ENCODE data around the gene DGKB. TPM values are rescaled to one million over a fixed set of nuclear protein-coding genes. Genes with fewer than 3 reads are reported as not detected.
"Not testable (repeated sequence)": the region's sequence is repeated elsewhere in the genome, so short reads cannot be mapped to it uniquely, and the experiment has no call there.

The DGKB gene
- total RNA-seq, 4 donors from 2014 or later = 0.07 to 0.95 (median 0.34) TPM

- H3K27ac ChIP-seq = no peak overlapping the region
- DNase-seq (no peak), ATAC-seq (no peak)
- H3K36me3 ChIP-seq = no peaks in the 10 kb centered on the region
- H3K9me3 ChIP-seq = no peaks in the 10 kb centered on the region
- TF ChIP-seq POLR2A (IDR thresholded peaks at IDR 0.05) = no peak
- no peak for TF ChIP-seq CTCF (IDR thresholded peaks at IDR 0.05 in 4 of 5, conservative IDR thresholded peaks at IDR 0.05 in 1 of 5)
- in situ Hi-C loops (cut with MboI; ENCODE audit: low sequenced_read_pairs in 4 of 4) (no loop called here), intact Hi-C loops (cut with DNase I; ENCODE audit: low total_unique reads) (no loop called here)
- no peak overlapping the region for H3K4me3 ChIP-seq
- no peaks in the 10 kb centered on the region for H3K4me1 ChIP-seq
- no peaks in the 10 kb centered on the region for H3K27me3 ChIP-seq
Observed at GRCh38 chr7:14287398-14287797, 615.2 kb downstream of the DGKB start.

- ATAC-seq = no peak
- H3K4me1 ChIP-seq = no peaks in the 10 kb centered on the region
- DNase-seq = no peak
- H3K27me3 ChIP-seq = no peaks in the 10 kb centered on the region
- H3K36me3 ChIP-seq = no peaks in the 10 kb centered on the region
- in situ Hi-C loops (cut with MboI; ENCODE audit: low sequenced_read_pairs in 4 of 4) = no loop called here
- no peak overlapping the region for H3K27ac ChIP-seq
- intact Hi-C loops (cut with DNase I; ENCODE audit: low total_unique reads) = no loop called here
- TF ChIP-seq POLR2A (IDR thresholded peaks at IDR 0.05) = no peak
- TF ChIP-seq CTCF (IDR thresholded peaks at IDR 0.05 in 4 of 5, conservative IDR thresholded peaks at IDR 0.05 in 1 of 5) = no peak
- no peak overlapping the region for H3K4me3 ChIP-seq
- no peaks in the 10 kb centered on the region for H3K9me3 ChIP-seq
Observed at GRCh38 chr7:14286036-14286435, 616.5 kb downstream of the DGKB start.

GRCh38 chr7:14279065-14279871, 623.3 kb downstream of the DGKB start:
- H3K27me3 ChIP-seq; intact Hi-C loops (cut with DNase I; ENCODE audit: low total_unique reads); in situ Hi-C loops (cut with MboI; ENCODE audit: low sequenced_read_pairs in 4 of 4); ATAC-seq; H3K9me3 ChIP-seq; H3K4me1 ChIP-seq; H3K4me3 ChIP-seq; DNase-seq; H3K36me3 ChIP-seq; H3K27ac ChIP-seq: not testable (repeated sequence)

GRCh38 chr7:14275356-14275755, 627.2 kb downstream of the DGKB start:
- no peak for TF ChIP-seq POLR2A (IDR thresholded peaks at IDR 0.05)
- no peak for TF ChIP-seq CTCF (IDR thresholded peaks at IDR 0.05 in 4 of 5, conservative IDR thresholded peaks at IDR 0.05 in 1 of 5)
- H3K9me3 ChIP-seq = no peaks in the 10 kb centered on the region
- intact Hi-C loops (cut with DNase I; ENCODE audit: low total_unique reads) (no loop called here), in situ Hi-C loops (cut with MboI; ENCODE audit: low sequenced_read_pairs in 4 of 4) (no loop called here)
- no peaks in the 10 kb centered on the region for H3K4me1 ChIP-seq
- no peaks in the 10 kb centered on the region for H3K36me3 ChIP-seq
- H3K27me3 ChIP-seq = no peaks in the 10 kb centered on the region
- ATAC-seq = no peak
- H3K4me3 ChIP-seq = no peak overlapping the region
- no peak overlapping the region for H3K27ac ChIP-seq
- DNase-seq = no peak

- Histone ChIP-seq H3K4me1 (no peaks in the 10 kb centered on the region), H3K27ac (no peak overlapping the region), H3K9me3 (no peaks in the 10 kb centered on the region), H3K4me3 (no peak overlapping the region), H3K27me3 (no peaks in the 10 kb centered on the region), H3K36me3 (no peaks in the 10 kb centered on the region)
- intact Hi-C loops (cut with DNase I; ENCODE audit: low total_unique reads) (no loop called here), in situ Hi-C loops (cut with MboI; ENCODE audit: low sequenced_read_pairs in 4 of 4) (no loop called here)
- no peak for DNase-seq
- no peak for TF ChIP-seq POLR2A (IDR thresholded peaks at IDR 0.05)
- TF ChIP-seq CTCF (IDR thresholded peaks at IDR 0.05 in 4 of 5, conservative IDR thresholded peaks at IDR 0.05 in 1 of 5) = no peak
- ATAC-seq = no peak
Observed at GRCh38 chr7:14271441-14271840, 631.1 kb downstream of the DGKB start.
